ENCODE measurements around the gene UBE2QL1. TPM values are rescaled to one million over a fixed set of nuclear protein-coding genes. Genes with fewer than 3 reads are reported as not detected.

The UBE2QL1 gene
- total and polyA plus RNA-seq, 2 of the 8 experiments (the other 6 are each of a cell fraction or from before 2014, with no cell fraction given), result 0.43 to 0.65 TPM

DNA sequence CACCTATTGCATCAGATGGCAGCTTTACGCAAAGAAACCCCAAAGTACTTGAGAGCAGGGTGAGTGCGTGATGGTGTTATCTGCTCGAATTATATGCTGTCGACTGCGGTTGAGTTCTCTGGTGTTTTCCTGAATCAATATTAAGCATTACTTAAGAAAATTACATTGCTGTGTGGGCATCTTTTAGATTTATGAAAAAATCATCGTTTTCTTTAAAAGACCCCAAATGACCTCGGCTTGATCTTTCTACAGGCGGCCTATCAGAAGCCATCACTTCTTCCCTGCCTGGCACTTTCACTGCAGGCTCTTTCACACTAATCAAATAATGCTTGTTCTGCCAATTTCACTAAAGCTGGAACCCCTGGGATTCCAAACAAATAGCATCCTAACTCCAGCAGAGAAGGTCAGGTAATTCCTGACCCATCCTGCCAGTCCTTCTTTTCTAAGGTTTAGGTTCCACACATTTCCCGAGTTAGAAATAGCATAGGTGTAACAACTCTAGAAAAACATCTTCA lies 1.7 kb downstream of the UBE2QL1 start:
- no peak for DNase-seq (ENCODE audit: low read depth in 1 of 2, low spot score in 2 of 2)
- H2AK5ac ChIP-seq (ENCODE audit: low read depth, low read length), result no peak overlapping the region
- no peak overlapping the region for H4K8ac ChIP-seq (ENCODE audit: extremely low read depth, insufficient read depth, low read length)
- no peak for TF ChIP-seq CBX8 (IDR thresholded peaks at IDR 0.05; ENCODE audit: borderline replicate concordance, low read depth, low read length)
- TF ChIP-seq, protein P1, sequence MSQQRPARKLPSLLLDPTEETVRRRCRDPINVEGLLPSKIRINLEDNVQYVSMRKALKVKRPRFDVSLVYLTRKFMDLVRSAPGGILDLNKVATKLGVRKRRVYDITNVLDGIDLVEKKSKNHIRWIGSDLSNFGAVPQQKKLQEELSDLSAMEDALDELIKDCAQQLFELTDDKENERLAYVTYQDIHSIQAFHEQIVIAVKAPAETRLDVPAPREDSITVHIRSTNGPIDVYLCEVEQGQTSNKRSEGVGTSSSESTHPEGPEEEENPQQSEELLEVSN (IDR thresholded peaks at IDR 0.05), result no peak
- H4K5ac ChIP-seq (ENCODE audit: insufficient read length, low read depth, low read length), result no peak overlapping the region
- H3K27me3 ChIP-seq (replicated peaks in 1 of 4; ENCODE audit: control insufficient read depth in 3 of 4, extremely low read depth in 1 of 4, insufficient read depth in 3 of 4, low read length in 3 of 4), result peaks cover 28 to 80% (median 59%) of the 10 kb centered on the region in 4 experiments
- CTCF ChIA-PET (ENCODE audit: partially characterized antibody), result no interaction called here
- no peak overlapping the region for H3K23ac ChIP-seq (ENCODE audit: insufficient read length)
- peaks cover 4% of the 10 kb centered on the region; the same call in 1 of the 2 replicates for H3K79me1 ChIP-seq (ENCODE audit: low read depth, low read length)
- H2BK20ac ChIP-seq (ENCODE audit: low read length), result no peak overlapping the region
- no peak overlapping the region for H3K56ac ChIP-seq (replicated peaks; ENCODE audit: insufficient read length, low read depth, low read length)
- no peaks in the 10 kb centered on the region; a peak in 2 of 8 replicates for H3K36me3 ChIP-seq (ENCODE audit: control insufficient read depth in 2 of 4, insufficient read depth in 4 of 4, low read length in 3 of 4)
- H2BK12ac ChIP-seq (ENCODE audit: low read depth, low read length), result no peak overlapping the region
- no peak for FAIRE-seq
- H2AFZ ChIP-seq (ENCODE audit: low read length), result no peak overlapping the region
- no peak overlapping the region for H4K91ac ChIP-seq (replicated peaks; ENCODE audit: insufficient read length, low read length)
- H3K4me1 ChIP-seq (replicated peaks in 1 of 4; ENCODE audit: control insufficient read depth in 3 of 4, insufficient read depth in 4 of 4, low read length in 3 of 4), result peaks cover 0 to 9% (median 4%) of the 10 kb centered on the region in 4 experiments; a peak in 4 of 7 replicates
- POLR2A ChIA-PET (ENCODE audit: partially characterized antibody), result no interaction called here
- no peak overlapping the region for H3K18ac ChIP-seq (ENCODE audit: extremely low read depth, low read length)
- H2BK15ac ChIP-seq (ENCODE audit: low read length), result no peak overlapping the region
- H2BK120ac ChIP-seq (replicated peaks; ENCODE audit: low read depth, low read length), result no peak overlapping the region
- H3K4me3 ChIP-seq (ENCODE audit: extremely low read depth in 1 of 4, insufficient read depth in 2 of 4, low read depth in 3 of 4, low read length in 4 of 4), result peak overlapping the region in 2 of 4 experiments; percentile 18 to 77; a peak in 3 of 8 replicates
- no peak overlapping the region for H3K9ac ChIP-seq (replicated peaks in 1 of 4; ENCODE audit: extremely low read depth in 1 of 4, low read depth in 3 of 4, low read length in 3 of 4)
- H3K79me2 ChIP-seq (ENCODE audit: control insufficient read depth in 1 of 2, insufficient read depth in 2 of 2, low read length in 2 of 2), result no peaks in the 10 kb centered on the region; a peak in 1 of 4 replicates
- no peak overlapping the region for H3K27ac ChIP-seq (ENCODE audit: low read depth, low read length)
- H3K14ac ChIP-seq (ENCODE audit: insufficient read length), result no peak overlapping the region
- peak overlapping the region; percentile 47 to 79 for H3K4me2 ChIP-seq (ENCODE audit: insufficient read depth in 1 of 2, low read depth in 2 of 2, low read length in 2 of 2)
- no peak overlapping the region for H2BK5ac ChIP-seq (ENCODE audit: low read depth, low read length)
- no peaks in the 10 kb centered on the region for H3K9me3 ChIP-seq (ENCODE audit: insufficient read depth in 2 of 2, low read depth in 1 of 2, low read length in 1 of 2)
- H4K20me1 ChIP-seq (replicated peaks in 1 of 2; ENCODE audit: control insufficient read depth in 1 of 2, insufficient read depth in 2 of 2, low read length in 2 of 2), result peaks cover 12 to 18% of the 10 kb centered on the region in 2 experiments
- 28% methylated on average over 9 of the region's 9 CpGs; no CpG with 5 or more reads in 1 of the 2 experiments for WGBS, 2 experiments (ENCODE audit: extremely low coverage in 1 of 2, insufficient coverage in 1 of 2, insufficient read length in 1 of 2, insufficient replicate concordance in 2 of 2, low coverage in 1 of 2, low lambda C conversion rate in 2 of 2, missing lambda C conversion rate in 1 of 2)
- H3K23me2 ChIP-seq (ENCODE audit: low read depth, low read length), result peaks cover 22% of the 10 kb centered on the region
- no peak overlapping the region for H3K4ac ChIP-seq (replicated peaks; ENCODE audit: insufficient read length, low read depth, low read length)

All from H1 (cell line).